ENCODE data around the gene ASB4. TPM values are rescaled to one million over a fixed set of nuclear protein-coding genes. Genes with fewer than 3 reads are reported as not detected.

ASB4 gene
- total and polyA plus RNA-seq, 8 donors, result 0.16 to 1.9 (median 0.53) TPM

GRCh38 chr7:95553939-95554338 lies 68.2 kb downstream of the ASB4 start:
- ATAC-seq, result no peak
- intact Hi-C loops (cut with DNase I), result loop anchor here in 1 of 3 donors (10.0 kb wide), 1 partner anchor 51 kb away; no protein-coding TSS in a partner anchor
- FAIRE-seq, result no peak
- Histone ChIP-seq H3K27me3 (no peaks in the 10 kb centered on the region), H3K9me3 (no peaks in the 10 kb centered on the region), H3K4me1 (peaks cover 15 to 26% (median 15%) of the 10 kb centered on the region in 3 donors), H3K27ac (no peak overlapping the region), H3K36me3 (no peaks in the 10 kb centered on the region), H3K4me3 (no peak overlapping the region)
- 82 to 90% methylated on average over 2 of the region's 2 CpGs for WGBS, 2 donors
- no peak for DNase-seq
- no peak for TF ChIP-seq CTCF (IDR thresholded peaks at IDR 0.05)

GRCh38 chr7:95556777-95557176 lies 71.0 kb downstream of the ASB4 start:
- Histone ChIP-seq H3K9me3 (no peaks in the 10 kb centered on the region), H3K27ac (no peak overlapping the region), H3K4me1 (peaks cover 0 to 11% (median 0%) of the 10 kb centered on the region in 3 donors), H3K36me3 (no peaks in the 10 kb centered on the region), H3K27me3 (no peaks in the 10 kb centered on the region), H3K4me3 (no peak overlapping the region)
- DNase-seq (no peak), ATAC-seq (no peak), FAIRE-seq (no peak)
- WGBS, 2 donors, result 90 to 97% methylated on average over 2 of the region's 2 CpGs
- intact Hi-C loops (cut with DNase I), result loop anchor here in 1 of 3 donors (10.0 kb wide), 1 partner anchor 48 kb away; no protein-coding TSS in a partner anchor
- TF ChIP-seq CTCF (IDR thresholded peaks at IDR 0.05), result no peak

GRCh38 chr7:95558864-95559263 lies 73.1 kb downstream of the ASB4 start:
- Histone ChIP-seq H3K27ac (no peak overlapping the region), H3K27me3 (no peaks in the 10 kb centered on the region), H3K36me3 (no peaks in the 10 kb centered on the region), H3K9me3 (no peaks in the 10 kb centered on the region), H3K4me3 (no peak overlapping the region), H3K4me1 (peaks cover 0 to 11% (median 0%) of the 10 kb centered on the region in 3 donors)
- DNase-seq, result no peak
- FAIRE-seq, result no peak
- peak in 1 of 4 donors; percentile 46 for ATAC-seq
- 37 to 48% methylated on average over 3 of the region's 3 CpGs for WGBS, 2 donors
- TF ChIP-seq CTCF (IDR thresholded peaks at IDR 0.05), result no peak
- intact Hi-C loops (cut with DNase I), result loop anchor here in 1 of 3 donors (10.0 kb wide), 1 partner anchor 46 kb away; no protein-coding TSS in a partner anchor

- H3K36me3 ChIP-seq, result no peaks in the 10 kb centered on the region
- no peak for TF ChIP-seq CTCF (IDR thresholded peaks at IDR 0.05)
- H3K4me1 ChIP-seq, result peaks cover 0 to 11% (median 0%) of the 10 kb centered on the region in 3 donors
- no peaks in the 10 kb centered on the region for H3K27me3 ChIP-seq
- intact Hi-C loops (cut with DNase I), result no loop called here
- ATAC-seq (peak; percentile 80 to 96 (median 94)), FAIRE-seq (no peak), DNase-seq (no peak)
- H3K9me3 ChIP-seq, result no peaks in the 10 kb centered on the region
- WGBS, 2 donors, result 63 to 71% methylated on average over 2 of the region's 2 CpGs
- H3K4me3 ChIP-seq, result no peak overlapping the region
- peak overlapping the region in 2 of 4 donors; percentile 13 to 37 for H3K27ac ChIP-seq
These were observed 74.9 kb downstream of the ASB4 start for GRCh38 chr7:95560674-95561073.

- Histone ChIP-seq H3K27ac (no peak overlapping the region), H3K4me3 (no peak overlapping the region), H3K36me3 (no peaks in the 10 kb centered on the region), H3K4me1 (no peaks in the 10 kb centered on the region), H3K27me3 (no peaks in the 10 kb centered on the region), H3K9me3 (no peaks in the 10 kb centered on the region)
- intact Hi-C loops (cut with DNase I), result no loop called here
- TF ChIP-seq CTCF (IDR thresholded peaks at IDR 0.05), result no peak
- ATAC-seq, result no peak
- FAIRE-seq, result no peak
- WGBS, 2 donors, result 86 to 89% methylated on average over 2 of the region's 2 CpGs
- no peak for DNase-seq
These were observed 84.0 kb downstream of the ASB4 start for GRCh38 chr7:95569720-95570119.
